Trophoblast cell (in vitro differentiated cells and primary cell): Measurements from ENCODE around the gene HRAS.
A peak's percentile ranks its signal among the peaks of the same experiment; 100 is the strongest.

ENCODE experiments used
- DNase-seq, 2 donors: peaks; one replicate each; pipeline ENCODE4 v3.0.0-alpha.2; 2016
- H2AFZ ChIP-seq: 2 replicates; pipeline ENCODE4 v1.6.1; 2013; ENCODE audit warnings: low read length, moderate library complexity, mild to moderate bottlenecking; ENCODE audit not compliant: insufficient read depth, poor library complexity
- H2AK5ac ChIP-seq: 2 replicates; pipeline ENCODE4 v1.6.1; 2013; ENCODE audit warnings: mild to moderate bottlenecking, low read length
- H2BK120ac ChIP-seq: 2 replicates; pipeline ENCODE4 v1.6.1; 2013; ENCODE audit warnings: low read length, mild to moderate bottlenecking, moderate library complexity; ENCODE audit not compliant: insufficient read depth, poor library complexity
- H2BK12ac ChIP-seq: 2 replicates; pipeline ENCODE4 v1.6.1; 2013; ENCODE audit warnings: mild to moderate bottlenecking, low read length, moderate library complexity
- H2BK5ac ChIP-seq: 2 replicates; pipeline ENCODE4 v1.6.1; 2013; ENCODE audit warnings: low read length, low read depth, moderate library complexity, mild to moderate bottlenecking; ENCODE audit not compliant: poor library complexity
- H3K14ac ChIP-seq: 2 replicates; pipeline ENCODE4 v1.6.1; 2013; ENCODE audit warnings: mild to moderate bottlenecking, low read length
- H3K18ac ChIP-seq: 2 replicates; pipeline ENCODE4 v1.6.1; 2013; ENCODE audit warnings: mild to moderate bottlenecking, low read length
- H3K23ac ChIP-seq: 2 replicates; pipeline ENCODE4 v1.6.1; 2013; ENCODE audit warnings: low read length
- H3K27ac ChIP-seq: 2 replicates; pipeline ENCODE4 v1.5.1; 2013; ENCODE audit warnings: low read depth, mild to moderate bottlenecking, inconsistent platforms, low read length, moderate library complexity
- H3K27me3 ChIP-seq: 2 replicates; pipeline ENCODE4 v1.6.1; 2013; ENCODE audit warnings: inconsistent platforms, mild to moderate bottlenecking, low read length, moderate library complexity; ENCODE audit not compliant: insufficient read depth
- H3K36me3 ChIP-seq, 2 experiments: 1 replicate in 1 of 2; 2 replicates in 1 of 2; pipeline ENCODE4 v1.6.1; 2013; ENCODE audit warnings: low read length in 2 of 2, mild to moderate bottlenecking in 2 of 2, moderate library complexity in 1 of 2; ENCODE audit not compliant: insufficient read depth in 2 of 2, control insufficient read depth in 1 of 2
- H3K4ac ChIP-seq: 2 replicates; pipeline ENCODE4 v1.6.1; 2013; ENCODE audit warnings: low read depth, mild to moderate bottlenecking, low read length, moderate library complexity
- H3K4me1 ChIP-seq, 2 experiments: 1 replicate in 1 of 2; 2 replicates in 1 of 2; pipeline ENCODE4 v1.6.1; 2013; ENCODE audit warnings: low read length in 2 of 2, mild to moderate bottlenecking in 2 of 2, moderate library complexity in 1 of 2; ENCODE audit not compliant: insufficient read depth in 2 of 2, control insufficient read depth in 1 of 2
- H3K4me2 ChIP-seq: 2 replicates; pipeline ENCODE4 v1.6.1; 2013; ENCODE audit warnings: inconsistent platforms, mild to moderate bottlenecking, low read length, moderate library complexity
- H3K4me3 ChIP-seq: 2 replicates; pipeline ENCODE4 v1.5.1; 2013; ENCODE audit warnings: mild to moderate bottlenecking, low read depth, low read length, inconsistent platforms
- H3K79me1 ChIP-seq: one replicate; pipeline ENCODE4 v1.6.1; 2013; ENCODE audit warnings: low read length
- H3K79me2 ChIP-seq: 2 replicates; pipeline ENCODE4 v1.6.1; 2013; ENCODE audit warnings: low read length, mild to moderate bottlenecking; ENCODE audit not compliant: control insufficient read depth, insufficient read depth, poor library complexity
- H3K9ac ChIP-seq: 2 replicates; pipeline ENCODE4 v1.6.1; 2013; ENCODE audit warnings: mild to moderate bottlenecking, low read length
- H3K9me3 ChIP-seq: 2 replicates; pipeline ENCODE4 v1.6.1; 2013; ENCODE audit warnings: low read depth, mild to moderate bottlenecking, control low read depth, inconsistent platforms, low read length; ENCODE audit not compliant: insufficient read depth
- H4K12ac ChIP-seq: 2 replicates; pipeline ENCODE4 v1.6.1; 2013; ENCODE audit warnings: low read depth, mild to moderate bottlenecking, low read length, moderate library complexity
- H4K8ac ChIP-seq: 2 replicates; pipeline ENCODE4 v1.6.1; 2013; ENCODE audit warnings: low read depth, mild to moderate bottlenecking, low read length, moderate library complexity
- H4K91ac ChIP-seq: one replicate; pipeline ENCODE4 v1.6.1; 2013; ENCODE audit warnings: low read depth, mild to moderate bottlenecking, low read length, moderate library complexity
- WGBS: extraction: QIAGEN DNeasy Blood & Tissue Kit; methylation state at CpG from one replicate; pipeline ENCODE4 v1.1.7; 2013; ENCODE audit warnings: missing lambda C conversion rate; ENCODE audit not compliant: insufficient read length, insufficient coverage; ENCODE audit errors: extremely low coverage; 5-methylcytosine and 5-hydroxymethylcytosine counted together

Gene HRAS

GRCh38 chr11:497565-498296 is 37.6 kb downstream of the HRAS start:
- Histone ChIP-seq H3K79me1 (no peaks in the 10 kb centered on the region), H3K27me3 (no peaks in the 10 kb centered on the region), H4K91ac (no peak overlapping the region), H3K23ac (peak overlapping the region; percentile 28), H2AK5ac (no peak overlapping the region), H4K8ac (no peak overlapping the region), H3K4me2 (no peak overlapping the region), H3K79me2 (no peaks in the 10 kb centered on the region), H4K12ac (no peak overlapping the region), H3K36me3 (peaks cover 78 to 86% of the 10 kb centered on the region in 2 experiments), H3K27ac (no peak overlapping the region), H3K14ac (no peak overlapping the region), H3K4me1 (no peaks in the 10 kb centered on the region), H3K9me3 (peaks cover 14% of the 10 kb centered on the region), H2BK5ac (no peak overlapping the region), H2AFZ (no peak overlapping the region), H2BK12ac (no peak overlapping the region), H3K9ac (no peak overlapping the region), H3K18ac (no peak overlapping the region), H3K4me3 (peak overlapping the region; percentile 31), H3K4ac (no peak overlapping the region), H2BK120ac (no peak overlapping the region)
- no CpG with 5 or more reads among the region's 31 CpGs for WGBS
- no peak for DNase-seq

GRCh38 chr11:496834-497564 is 38.4 kb downstream of the HRAS start:
- H4K8ac ChIP-seq, result no peak overlapping the region
- H3K4ac ChIP-seq, result no peak overlapping the region
- no peak overlapping the region for H2AFZ ChIP-seq
- no peaks in the 10 kb centered on the region for H3K79me1 ChIP-seq
- no CpG with 5 or more reads among the region's 34 CpGs for WGBS
- peaks cover 77 to 82% of the 10 kb centered on the region in 2 experiments for H3K36me3 ChIP-seq
- H3K9me3 ChIP-seq, result peaks cover 14% of the 10 kb centered on the region
- no peak overlapping the region for H3K4me2 ChIP-seq
- H3K4me1 ChIP-seq, result no peaks in the 10 kb centered on the region
- no peak overlapping the region for H2AK5ac ChIP-seq
- no peak overlapping the region for H3K23ac ChIP-seq
- DNase-seq, result peak in 1 of 2 donors; percentile 33
- H2BK5ac ChIP-seq, result no peak overlapping the region
- H3K9ac ChIP-seq, result no peak overlapping the region
- H3K18ac ChIP-seq, result no peak overlapping the region
- H3K27ac ChIP-seq, result no peak overlapping the region
- no peak overlapping the region for H3K14ac ChIP-seq
- H3K4me3 ChIP-seq, result peak overlapping the region; percentile 1
- H2BK120ac ChIP-seq, result no peak overlapping the region
- no peak overlapping the region for H2BK12ac ChIP-seq
- H4K91ac ChIP-seq, result no peak overlapping the region
- no peaks in the 10 kb centered on the region for H3K79me2 ChIP-seq
- no peaks in the 10 kb centered on the region for H3K27me3 ChIP-seq
- H4K12ac ChIP-seq, result no peak overlapping the region

- no peak overlapping the region for H3K9ac ChIP-seq
- H3K27ac ChIP-seq, result no peak overlapping the region
- no peak overlapping the region for H3K14ac ChIP-seq
- no peaks in the 10 kb centered on the region for H3K79me2 ChIP-seq
- H4K12ac ChIP-seq, result no peak overlapping the region
- H2BK5ac ChIP-seq, result no peak overlapping the region
- H3K36me3 ChIP-seq, result peaks cover 74 to 79% of the 10 kb centered on the region in 2 experiments
- H2BK12ac ChIP-seq, result no peak overlapping the region
- no peak overlapping the region for H4K8ac ChIP-seq
- H3K18ac ChIP-seq, result no peak overlapping the region
- no peak overlapping the region for H2AFZ ChIP-seq
- H3K4me1 ChIP-seq, result no peaks in the 10 kb centered on the region
- no peak overlapping the region for H3K4me3 ChIP-seq
- H2AK5ac ChIP-seq, result no peak overlapping the region
- H3K9me3 ChIP-seq, result peaks cover 16% of the 10 kb centered on the region
- no CpG with 5 or more reads among the region's 10 CpGs for WGBS
- no peak overlapping the region for H4K91ac ChIP-seq
- H3K23ac ChIP-seq, result no peak overlapping the region
- no peaks in the 10 kb centered on the region for H3K79me1 ChIP-seq
- DNase-seq, result no peak
- no peaks in the 10 kb centered on the region for H3K27me3 ChIP-seq
- no peak overlapping the region for H3K4me2 ChIP-seq
- H3K4ac ChIP-seq, result no peak overlapping the region
- H2BK120ac ChIP-seq, result no peak overlapping the region
These were observed 39.8 kb downstream of the HRAS start for GRCh38 chr11:495537-495931.

GRCh38 chr11:494761-495536 is 40.4 kb downstream of the HRAS start:
- Histone ChIP-seq H3K9me3 (peaks cover 14% of the 10 kb centered on the region), H3K4ac (no peak overlapping the region), H2BK5ac (no peak overlapping the region), H4K12ac (no peak overlapping the region), H3K4me3 (no peak overlapping the region), H3K23ac (no peak overlapping the region), H3K36me3 (peaks cover 74 to 79% of the 10 kb centered on the region in 2 experiments), H3K4me2 (no peak overlapping the region), H2BK120ac (no peak overlapping the region), H3K14ac (no peak overlapping the region), H3K18ac (peak overlapping the region; percentile 12), H3K9ac (no peak overlapping the region), H3K79me2 (no peaks in the 10 kb centered on the region), H3K27me3 (no peaks in the 10 kb centered on the region), H4K8ac (no peak overlapping the region), H2BK12ac (no peak overlapping the region), H2AFZ (no peak overlapping the region), H3K4me1 (no peaks in the 10 kb centered on the region), H2AK5ac (no peak overlapping the region), H4K91ac (no peak overlapping the region), H3K79me1 (no peaks in the 10 kb centered on the region), H3K27ac (no peak overlapping the region)
- no peak for DNase-seq
- WGBS, result no CpG with 5 or more reads among the region's 37 CpGs
